DOHH2 (cell line): ENCODE results near the gene PPM1M.

Experiments
- CTCF ChIP-seq: fragments of 200-600 bp; sonication (generic); IDR thresholded peaks from one replicate; pipeline ENCODE4 v1.5.1; 2014; ENCODE audit warnings: antibody characterized with exemption, mild to moderate bottlenecking, low read depth, low read length; ENCODE audit not compliant: poor library complexity, severe bottlenecking
- EZH2phosphoT487 ChIP-seq: fragments of 200-600 bp; sonication (generic); IDR thresholded peaks from 2 replicates; pipeline ENCODE4 v1.6.1; 2017; ENCODE audit warnings: borderline replicate concordance, mild to moderate bottlenecking, antibody characterized with exemption, low read length, moderate library complexity, mixed read lengths

DNA sequence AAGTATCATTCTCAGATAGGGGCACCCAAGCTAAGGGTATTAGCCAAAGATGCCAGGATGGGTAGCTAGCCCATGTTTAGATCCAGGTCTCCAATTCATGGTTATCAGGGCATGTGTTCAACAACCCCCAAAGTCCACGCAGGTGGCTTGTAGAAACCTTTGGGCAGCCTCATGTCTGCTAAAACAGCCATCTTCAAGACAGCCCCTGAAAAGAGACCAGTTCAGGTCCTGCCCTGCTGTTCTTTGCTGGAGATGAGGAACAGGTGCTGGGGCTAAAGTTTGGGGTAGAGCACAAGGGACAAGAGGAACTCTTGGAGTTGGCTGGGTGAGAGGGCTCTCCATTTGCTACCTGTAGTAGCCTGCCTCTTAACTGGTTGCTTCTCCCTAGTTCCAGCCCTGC lies 4.6 kb downstream of the PPM1M start:
- TF ChIP-seq CTCF (no peak), EZH2phosphoT487 (no peak)
